Stimulated activated CD8-positive, alpha-beta memory T cell treated with anti-CD3 and anti-CD28 coated beads, Interleukin-2, amount 100 ng/mL, for 1 hour (primary cell): ENCODE data around the gene COQ8A.

ENCODE experiments used
- DNase-seq, 2 donors: peaks; one replicate each; pipeline ENCODE4 v3.0.0-alpha.2; 2020; ENCODE audit warnings: low read depth in 2 of 2

The COQ8A gene

GRCh38 chr1:226940029-226940805, at the start of gene COQ8A:
Gene COQ8A (plus strand): TSS chr1:226940294. CDS start chr1:226961386, 21,092 bp downstream.
- peak; percentile 95 to 98 for DNase-seq

- no peak for DNase-seq
Observed at GRCh38 chr1:226890331-226891108, 49.6 kb upstream of the COQ8A start.

GRCh38 chr1:226891346-226891745, 48.7 kb upstream of the COQ8A start:
- no peak for DNase-seq

GRCh38 chr1:226891846-226892523, 48.1 kb upstream of the COQ8A start:
- no peak for DNase-seq

- DNase-seq: no peak
Observed at GRCh38 chr1:226892524-226892875, 47.6 kb upstream of the COQ8A start.

- no peak for DNase-seq
Observed at GRCh38 chr1:226893936-226894335, 46.2 kb upstream of the COQ8A start.

GRCh38 chr1:226894826-226895225, 45.3 kb upstream of the COQ8A start:
- no peak for DNase-seq

- no peak for DNase-seq
Observed at GRCh38 chr1:226895644-226896043, 44.5 kb upstream of the COQ8A start.

- DNase-seq: no peak
Observed at GRCh38 chr1:226898246-226898645, 41.8 kb upstream of the COQ8A start.

- no peak for DNase-seq
Observed at GRCh38 chr1:226901421-226901820, 38.7 kb upstream of the COQ8A start.

- DNase-seq: no peak
Observed at GRCh38 chr1:226902601-226903000, 37.5 kb upstream of the COQ8A start.

GRCh38 chr1:226903819-226904716, 36.0 kb upstream of the COQ8A start:
- no peak for DNase-seq

- DNase-seq: no peak
Observed at GRCh38 chr1:226904772-226905171, 35.3 kb upstream of the COQ8A start.

- DNase-seq: no peak
Observed at GRCh38 chr1:226908419-226908818, 31.7 kb upstream of the COQ8A start.

GRCh38 chr1:226908913-226909312, 31.2 kb upstream of the COQ8A start:
- DNase-seq: no peak

GRCh38 chr1:226912587-226913176, 27.4 kb upstream of the COQ8A start:
- peak in 1 of 2 donors; percentile 18 for DNase-seq

- no peak for DNase-seq
Observed at GRCh38 chr1:226915672-226915995, 24.5 kb upstream of the COQ8A start.

- no peak for DNase-seq
Observed at GRCh38 chr1:226916497-226916896, 23.6 kb upstream of the COQ8A start.

GRCh38 chr1:226919587-226919986, 20.5 kb upstream of the COQ8A start:
- no peak for DNase-seq

GRCh38 chr1:226919995-226920394, 20.1 kb upstream of the COQ8A start:
- no peak for DNase-seq

GRCh38 chr1:226920446-226920894, 19.6 kb upstream of the COQ8A start:
- DNase-seq: no peak
